Stimulated activated CD8-positive, alpha-beta memory T cell treated with anti-CD3 and anti-CD28 coated beads, Interleukin-2, amount 100 ng/mL, for 1 hour (primary cell): ENCODE measurements around the gene LAMA3.

Experiments used
- DNase-seq, 2 donors: peaks; one replicate each; pipeline ENCODE4 v3.0.0-alpha.2; 2020; ENCODE audit warnings: low read depth in 2 of 2

The LAMA3 gene

GRCh38 chr18:23689031-23689615 lies at the start of gene LAMA3:
LAMA3 (plus strand) TSS chr18:23689453; CDS start chr18:23689684, 231 bp downstream.
- DNase-seq, result no peak

GRCh38 chr18:23640052-23640451 lies 49.2 kb upstream of the LAMA3 start:
- DNase-seq, result no peak

GRCh38 chr18:23641143-23641720 lies 48.0 kb upstream of the LAMA3 start:
- no peak for DNase-seq

- no peak for DNase-seq
Measured at GRCh38 chr18:23641937-23642666, 47.2 kb upstream of the LAMA3 start.

- no peak for DNase-seq
Measured at GRCh38 chr18:23643815-23644490, 45.3 kb upstream of the LAMA3 start.

GRCh38 chr18:23645568-23646175 lies 43.6 kb upstream of the LAMA3 start:
- DNase-seq, result no peak

GRCh38 chr18:23646282-23646681 lies 43.0 kb upstream of the LAMA3 start:
- no peak for DNase-seq

- DNase-seq, result no peak
Measured at GRCh38 chr18:23648456-23648855, 40.8 kb upstream of the LAMA3 start.

GRCh38 chr18:23648940-23649607 lies 40.2 kb upstream of the LAMA3 start:
- no peak for DNase-seq

- DNase-seq, result no peak
Measured at GRCh38 chr18:23650968-23651927, 38.0 kb upstream of the LAMA3 start.

GRCh38 chr18:23652232-23652631 lies 37.0 kb upstream of the LAMA3 start:
- no peak for DNase-seq

- no peak for DNase-seq
Measured at GRCh38 chr18:23658285-23658684, 31.0 kb upstream of the LAMA3 start.

GRCh38 chr18:23661735-23662308 lies 27.4 kb upstream of the LAMA3 start:
- DNase-seq, result no peak

- DNase-seq, result peak in 1 of 2 donors; percentile 18
Measured at GRCh38 chr18:23662309-23663263, 26.7 kb upstream of the LAMA3 start, which contains the start of gene ANKRD29. ANKRD29 (minus strand) TSS chr18:23662911; CDS start chr18:23662730, 181 bp downstream.

GRCh38 chr18:23664674-23665073 lies 24.6 kb upstream of the LAMA3 start:
- DNase-seq, result no peak

GRCh38 chr18:23667114-23667513 lies 22.1 kb upstream of the LAMA3 start:
- no peak for DNase-seq

GRCh38 chr18:23668731-23669130 lies 20.5 kb upstream of the LAMA3 start:
- DNase-seq, result no peak

- no peak for DNase-seq
Measured at GRCh38 chr18:23669202-23669766, 20.0 kb upstream of the LAMA3 start.
